Measurements from ENCODE around the gene FGF16.
A peak's percentile ranks its signal among the peaks of the same experiment; 100 is the strongest.

Gene FGF16

DNA sequence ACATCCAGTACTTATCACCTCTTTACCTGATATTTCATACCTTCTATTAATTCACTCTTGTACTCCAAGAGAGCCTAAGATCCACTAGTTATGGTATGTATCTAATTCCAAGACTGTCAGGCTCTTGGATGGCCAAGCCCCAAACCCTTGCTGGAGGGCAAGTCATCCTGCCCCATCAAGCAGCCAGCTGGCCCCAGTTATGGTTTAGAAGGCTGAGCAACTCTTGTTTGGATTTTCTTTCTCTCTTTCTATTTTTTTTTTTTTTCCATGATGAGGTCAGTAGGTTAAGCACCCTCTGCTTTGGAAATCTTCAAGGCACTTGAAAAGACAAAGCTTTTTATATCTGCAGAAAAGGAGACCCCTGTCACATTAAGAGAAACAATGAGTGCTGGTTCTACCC, 10.9 kb upstream of the FGF16 start:
- TF ChIP-seq, protein P1, sequence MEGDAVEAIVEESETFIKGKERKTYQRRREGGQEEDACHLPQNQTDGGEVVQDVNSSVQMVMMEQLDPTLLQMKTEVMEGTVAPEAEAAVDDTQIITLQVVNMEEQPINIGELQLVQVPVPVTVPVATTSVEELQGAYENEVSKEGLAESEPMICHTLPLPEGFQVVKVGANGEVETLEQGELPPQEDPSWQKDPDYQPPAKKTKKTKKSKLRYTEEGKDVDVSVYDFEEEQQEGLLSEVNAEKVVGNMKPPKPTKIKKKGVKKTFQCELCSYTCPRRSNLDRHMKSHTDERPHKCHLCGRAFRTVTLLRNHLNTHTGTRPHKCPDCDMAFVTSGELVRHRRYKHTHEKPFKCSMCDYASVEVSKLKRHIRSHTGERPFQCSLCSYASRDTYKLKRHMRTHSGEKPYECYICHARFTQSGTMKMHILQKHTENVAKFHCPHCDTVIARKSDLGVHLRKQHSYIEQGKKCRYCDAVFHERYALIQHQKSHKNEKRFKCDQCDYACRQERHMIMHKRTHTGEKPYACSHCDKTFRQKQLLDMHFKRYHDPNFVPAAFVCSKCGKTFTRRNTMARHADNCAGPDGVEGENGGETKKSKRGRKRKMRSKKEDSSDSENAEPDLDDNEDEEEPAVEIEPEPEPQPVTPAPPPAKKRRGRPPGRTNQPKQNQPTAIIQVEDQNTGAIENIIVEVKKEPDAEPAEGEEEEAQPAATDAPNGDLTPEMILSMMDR (IDR thresholded peaks at IDR 0.05; ENCODE audit: low read depth, low read length): no peak
- DNase-seq (ENCODE audit: low read depth in 2 of 2): no peak

DNA sequence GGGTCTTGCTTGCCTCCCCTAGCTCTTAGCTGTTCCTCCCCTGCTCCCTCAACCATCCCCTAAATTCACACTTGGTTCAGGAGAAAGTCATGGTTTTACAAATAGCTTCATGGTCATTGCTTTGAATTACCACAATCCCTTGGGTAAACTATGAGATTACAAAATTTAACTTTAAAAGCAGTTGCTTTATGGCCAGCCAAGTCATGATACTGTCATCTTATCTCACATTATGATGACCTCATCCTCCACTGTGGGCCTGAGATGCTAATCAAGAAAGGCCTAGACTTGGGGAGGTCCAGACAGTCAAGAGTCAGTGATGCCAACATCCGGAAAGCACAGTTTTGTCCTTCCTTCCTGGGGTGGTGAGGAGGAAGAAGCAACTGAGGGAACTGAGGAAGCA, 10.5 kb upstream of the FGF16 start:
- peak in 1 of 2 donors; percentile 55 for DNase-seq (ENCODE audit: low read depth in 2 of 2)
- TF ChIP-seq, protein P1 (IDR thresholded peaks at IDR 0.05; ENCODE audit: low read depth, low read length): no peak

More for the DNA sequence above, 10.9 kb upstream of the FGF16 start:
- H3K4me3 ChIP-seq (replicated peaks in 1 of 2; ENCODE audit: low read depth in 2 of 2, low read length in 2 of 2): no peak overlapping the region

DNA sequence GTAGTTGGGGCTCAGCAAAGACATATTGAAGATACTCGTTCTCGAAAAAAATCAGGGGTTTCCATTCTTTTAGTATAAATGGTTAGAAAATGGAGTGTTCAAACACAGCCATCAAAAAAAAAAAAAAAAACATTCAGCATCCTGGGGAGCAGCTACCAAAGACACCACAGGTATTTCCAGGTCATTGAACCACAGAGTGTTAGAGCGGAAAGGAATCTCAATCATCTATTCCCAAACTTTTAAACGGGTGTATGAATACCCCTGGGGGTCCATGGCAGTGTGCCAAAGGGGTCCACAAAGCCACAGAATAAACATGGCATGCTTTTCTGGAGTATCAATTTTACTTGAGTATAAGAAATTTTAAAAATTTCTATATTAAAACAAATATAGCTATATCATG, 6.9 kb upstream of the FGF16 start:
- no peak for DNase-seq (ENCODE audit: low read depth in 2 of 2)
- H3K4me3 ChIP-seq (replicated peaks in 1 of 2; ENCODE audit: low read depth in 2 of 2, low read length in 2 of 2): no peak overlapping the region
- TF ChIP-seq, protein P1 (IDR thresholded peaks at IDR 0.05; ENCODE audit: low read depth, low read length): no peak

More for the DNA sequence above, 10.5 kb upstream of the FGF16 start:
- H3K4me3 ChIP-seq (replicated peaks in 1 of 2; ENCODE audit: low read depth in 2 of 2, low read length in 2 of 2): no peak overlapping the region

- TF ChIP-seq, protein P1 (IDR thresholded peaks at IDR 0.05; ENCODE audit: low read depth, low read length): no peak
- no peak overlapping the region for H3K4me3 ChIP-seq (replicated peaks in 1 of 2; ENCODE audit: low read depth in 2 of 2, low read length in 2 of 2)
- no peak for DNase-seq (ENCODE audit: low read depth in 2 of 2)
Observed at GRCh38 chrX:77441033-77441432, 6.2 kb upstream of the FGF16 start.

GRCh38 chrX:77441479-77441878, 5.7 kb upstream of the FGF16 start:
- TF ChIP-seq, protein P1 (IDR thresholded peaks at IDR 0.05; ENCODE audit: low read depth, low read length): no peak
- no peak overlapping the region for H3K4me3 ChIP-seq (replicated peaks in 1 of 2; ENCODE audit: low read depth in 2 of 2, low read length in 2 of 2)
- DNase-seq (ENCODE audit: low read depth in 2 of 2): no peak

GRCh38 chrX:77442728-77443127, 4.5 kb upstream of the FGF16 start:
- H3K4me3 ChIP-seq (replicated peaks in 1 of 2; ENCODE audit: low read depth in 2 of 2, low read length in 2 of 2): no peak overlapping the region
- DNase-seq (ENCODE audit: low read depth in 2 of 2): peak; percentile 46 to 79

More at GRCh38 chrX:77442728-77443127, 4.5 kb upstream of the FGF16 start:
- TF ChIP-seq, protein P1 (IDR thresholded peaks at IDR 0.05; ENCODE audit: low read depth, low read length): no peak
